HG03103 (cell line): ENCODE results near the gene CLEC16A.

Experiments
- ATAC-seq: cut with Tn5 transposase; IDR thresholded peaks from one replicate; pipeline ENCODE4 v1.9.1; 2021; ENCODE audit warnings: low read depth; ENCODE audit not compliant: unreplicated experiment

CLEC16A gene

DNA sequence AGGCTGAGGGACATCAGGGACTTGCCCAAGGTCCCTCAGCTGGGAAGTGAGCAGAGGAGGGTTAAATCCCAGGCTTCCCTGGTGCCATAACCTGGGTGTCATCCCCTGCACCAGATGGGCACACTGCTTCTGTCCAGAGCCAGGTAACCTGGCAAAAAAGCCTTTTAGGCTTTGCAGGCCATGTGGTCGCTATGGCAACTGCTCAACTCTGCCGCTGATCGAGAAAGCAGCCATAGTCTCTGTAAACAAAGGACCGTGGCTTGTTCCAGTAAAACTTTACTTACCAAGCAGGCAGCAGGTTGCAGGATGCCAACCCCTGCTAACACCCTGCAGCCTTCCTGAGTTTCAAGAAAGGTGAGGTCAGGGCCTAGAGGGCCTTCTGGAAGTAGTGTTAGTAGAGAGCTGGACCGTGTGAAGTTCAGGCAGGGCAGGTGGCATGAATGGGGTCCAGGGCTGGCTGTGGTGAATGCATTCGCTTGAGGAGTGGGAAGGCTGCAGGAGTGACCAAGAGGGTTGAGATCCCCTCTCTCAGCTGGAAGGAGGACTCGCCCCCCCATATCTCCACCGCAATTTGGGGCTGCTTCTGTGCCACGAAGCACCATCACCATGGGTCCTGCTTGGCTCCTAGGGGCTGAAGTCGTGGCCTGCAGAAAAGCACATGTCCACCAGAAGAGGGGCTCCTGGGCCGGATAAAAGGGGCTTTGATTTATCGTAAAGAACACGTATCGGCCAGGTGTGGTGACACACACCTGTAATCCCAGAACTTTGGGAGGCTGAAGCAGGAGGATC is 220.3 kb downstream of the CLEC16A start:
- ATAC-seq: no peak

DNA sequence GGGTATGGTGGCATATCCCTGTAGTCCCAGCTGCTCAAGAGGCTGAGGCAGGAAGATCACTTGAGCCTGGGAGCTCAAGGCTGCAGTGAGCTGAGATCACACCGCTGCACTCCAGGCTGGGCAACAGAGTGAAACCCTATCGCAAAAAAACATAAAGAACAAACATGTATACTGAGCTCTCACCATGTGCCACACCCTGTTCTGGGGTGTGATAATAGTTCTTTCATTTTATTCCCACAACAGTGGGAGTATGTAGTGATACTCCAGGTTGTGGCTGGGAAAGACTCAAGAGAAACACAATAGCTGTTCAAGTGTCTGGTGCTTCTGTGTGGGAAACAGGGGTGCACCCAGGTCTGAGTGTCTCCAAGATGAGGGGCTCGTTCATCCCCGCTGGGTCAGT is 221.0 kb downstream of the CLEC16A start:
- no peak for ATAC-seq

DNA sequence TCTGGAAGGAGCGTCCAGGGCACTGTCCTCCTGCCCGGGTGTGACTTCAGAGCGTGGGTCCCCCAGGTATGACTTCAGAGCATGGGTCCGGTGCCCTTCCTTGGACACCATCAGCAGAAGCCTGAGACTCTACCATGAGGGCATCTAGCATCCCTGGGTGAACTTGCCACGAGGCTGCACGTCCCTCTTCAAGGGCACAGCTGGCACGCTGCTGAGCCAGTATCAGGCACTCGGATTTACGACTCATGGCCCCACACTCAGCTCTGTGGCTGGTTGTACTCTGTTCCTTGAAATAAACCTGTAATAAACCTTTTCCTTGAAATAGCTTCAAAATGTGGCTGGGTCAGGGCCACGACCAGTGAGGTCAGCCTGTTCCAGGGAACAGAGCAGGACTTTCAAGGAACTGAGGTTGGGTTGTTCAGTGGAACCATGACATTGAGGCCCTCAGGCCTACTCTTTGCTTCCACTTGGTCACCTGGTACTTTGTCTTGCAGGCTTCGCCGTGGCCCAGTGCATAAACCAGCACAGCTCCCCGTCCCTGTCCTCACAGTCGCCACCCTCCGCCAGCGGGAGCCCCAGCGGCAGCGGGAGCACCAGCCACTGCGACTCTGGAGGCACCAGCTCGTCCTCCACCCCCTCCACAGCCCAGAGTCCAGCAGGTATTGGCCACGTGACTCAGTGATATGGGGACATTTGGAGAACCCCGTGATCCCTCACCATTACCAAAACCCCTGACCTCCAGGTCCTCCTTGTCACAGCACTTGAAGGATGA is 221.7 kb downstream of the CLEC16A start:
- ATAC-seq: no peak

DNA sequence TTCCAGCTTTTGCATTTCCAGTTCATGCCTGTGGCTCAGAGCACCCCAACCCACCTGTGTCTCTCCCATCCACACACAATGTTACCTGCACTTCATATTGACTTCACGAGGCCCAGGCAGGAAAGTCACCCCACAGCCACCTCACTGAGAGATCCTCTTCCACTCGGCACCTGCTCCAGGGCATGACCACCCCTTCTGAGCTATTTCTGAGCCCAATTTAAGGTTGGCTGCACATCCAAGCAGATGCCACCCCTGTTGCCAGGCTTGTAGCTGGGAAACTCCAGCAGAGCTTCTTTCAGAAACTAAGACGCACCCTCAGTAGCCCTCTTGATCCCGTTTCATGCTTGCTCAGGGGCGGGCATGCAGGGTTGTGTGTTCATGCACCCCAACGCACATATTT is 223.2 kb downstream of the CLEC16A start:
- ATAC-seq: no peak

DNA sequence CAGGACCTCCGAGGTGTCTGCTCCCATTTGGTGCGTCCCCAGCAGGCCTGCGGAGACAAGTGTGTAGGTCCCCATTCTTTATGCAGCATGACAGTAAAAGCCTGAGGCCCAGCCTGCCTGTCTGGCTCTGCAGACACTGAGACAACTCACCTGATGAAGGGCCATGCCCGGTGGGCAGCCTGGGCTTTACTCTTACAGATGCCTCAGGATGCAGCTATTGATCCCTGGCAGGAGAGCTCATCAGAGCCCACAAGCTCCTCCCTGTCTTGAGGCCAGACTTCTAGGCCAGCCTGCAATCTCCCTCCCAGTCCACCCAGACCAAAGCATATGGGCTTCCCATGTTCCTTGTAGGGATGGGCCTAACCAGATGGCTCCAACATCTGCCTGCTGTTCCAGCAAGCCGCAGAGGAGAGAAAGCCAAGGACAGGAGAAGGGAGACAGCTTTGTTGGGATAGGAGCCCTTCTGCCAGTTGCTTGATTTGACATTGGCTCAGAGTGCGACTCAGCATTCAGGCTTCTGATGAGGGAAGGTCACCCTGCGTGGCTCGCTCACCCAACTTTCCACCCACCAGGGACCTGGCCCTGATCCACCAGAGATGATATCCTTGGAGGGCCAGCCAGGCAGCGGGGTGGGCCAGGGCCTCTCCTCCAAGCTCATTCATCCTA is 224.2 kb downstream of the CLEC16A start:
- ATAC-seq: no peak

DNA sequence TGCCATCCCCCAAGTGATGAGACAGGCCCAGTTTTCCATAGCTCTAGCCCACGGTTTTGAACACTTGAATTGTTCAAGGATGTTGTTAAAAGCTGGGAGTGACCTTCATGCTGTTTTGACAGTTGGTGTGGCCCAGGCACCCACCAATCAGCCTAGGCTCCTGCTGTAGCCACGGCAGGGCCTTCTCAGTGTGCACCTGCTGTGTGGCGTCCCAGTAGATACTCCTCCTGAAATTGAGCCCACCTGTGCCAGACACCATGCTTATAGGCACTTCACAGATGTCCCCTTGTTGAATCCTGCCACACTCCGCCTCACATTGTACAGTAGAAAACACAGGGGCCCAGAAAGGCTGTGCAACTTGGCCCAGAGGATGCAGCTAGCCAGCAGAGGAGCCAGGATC is 225.3 kb downstream of the CLEC16A start:
- ATAC-seq: no peak

DNA sequence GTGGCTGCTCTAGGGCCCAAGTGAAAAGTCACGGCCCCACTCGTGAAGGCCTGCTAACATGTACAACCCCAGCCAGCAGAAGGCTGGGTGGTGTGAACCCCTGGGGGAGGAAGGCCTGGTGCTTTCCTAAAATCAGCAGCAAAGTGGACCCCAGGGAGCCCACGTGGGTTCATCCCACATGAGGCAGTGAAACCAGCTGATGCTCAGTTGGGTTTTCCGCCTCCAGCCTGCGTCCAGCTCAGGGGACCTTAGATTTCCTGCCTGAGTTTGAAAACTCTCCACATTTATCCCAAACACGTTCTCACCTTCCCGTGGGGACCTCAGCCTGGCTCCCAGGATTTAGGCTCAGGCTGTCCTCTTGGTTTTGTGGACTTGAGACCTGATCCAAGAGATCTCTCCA is 225.8 kb downstream of the CLEC16A start:
- no peak for ATAC-seq

DNA sequence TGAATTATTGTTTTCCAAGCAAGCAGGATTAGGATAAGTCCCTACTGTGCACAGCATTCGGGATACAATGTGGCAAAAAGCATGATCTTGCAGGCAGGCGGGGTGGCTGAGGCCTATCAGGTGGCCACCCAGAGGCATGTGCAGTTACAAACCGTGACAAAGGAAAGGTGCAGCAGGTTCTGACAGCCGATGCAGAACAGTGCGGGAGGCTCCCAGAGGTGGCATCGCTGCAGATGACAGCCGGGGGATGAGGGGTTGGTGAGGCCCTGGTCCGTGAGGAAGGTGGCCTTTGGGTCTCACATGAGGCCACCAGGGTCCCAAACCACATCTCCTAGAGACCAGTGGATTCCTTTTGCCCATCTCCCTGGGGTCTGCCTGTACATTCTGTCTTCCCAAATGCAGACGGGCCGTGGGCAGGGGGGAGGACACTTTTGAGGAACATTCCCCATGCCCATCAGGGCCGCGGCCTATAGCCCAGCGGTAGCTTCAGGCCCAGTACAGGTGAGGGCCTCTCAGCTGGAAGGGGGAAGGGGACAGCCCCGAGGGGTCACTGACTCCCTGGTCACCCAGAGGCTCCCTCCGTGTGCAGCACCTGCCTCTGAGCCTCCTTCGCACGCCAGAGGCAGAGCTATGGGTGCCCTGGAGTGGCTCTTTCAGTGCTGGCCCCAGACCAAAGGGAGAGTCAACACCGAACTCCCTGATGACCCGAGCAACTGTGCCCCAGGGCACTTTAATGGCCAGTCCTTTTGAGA is 226.5 kb downstream of the CLEC16A start:
- ATAC-seq: no peak

DNA sequence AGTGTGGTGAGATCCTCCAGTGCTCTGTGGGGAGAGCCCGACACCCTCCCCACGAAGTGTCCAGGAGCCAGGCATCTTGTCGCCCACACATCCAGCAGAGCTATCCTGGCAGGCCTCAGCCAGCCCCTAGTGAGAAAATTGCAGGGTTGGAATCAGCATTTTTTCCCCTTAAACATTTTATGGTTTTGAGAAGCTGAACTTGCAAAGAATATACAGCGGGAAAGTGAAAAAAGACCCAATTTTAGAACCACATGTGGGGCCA is 227.0 kb downstream of the CLEC16A start:
- no peak for ATAC-seq

DNA sequence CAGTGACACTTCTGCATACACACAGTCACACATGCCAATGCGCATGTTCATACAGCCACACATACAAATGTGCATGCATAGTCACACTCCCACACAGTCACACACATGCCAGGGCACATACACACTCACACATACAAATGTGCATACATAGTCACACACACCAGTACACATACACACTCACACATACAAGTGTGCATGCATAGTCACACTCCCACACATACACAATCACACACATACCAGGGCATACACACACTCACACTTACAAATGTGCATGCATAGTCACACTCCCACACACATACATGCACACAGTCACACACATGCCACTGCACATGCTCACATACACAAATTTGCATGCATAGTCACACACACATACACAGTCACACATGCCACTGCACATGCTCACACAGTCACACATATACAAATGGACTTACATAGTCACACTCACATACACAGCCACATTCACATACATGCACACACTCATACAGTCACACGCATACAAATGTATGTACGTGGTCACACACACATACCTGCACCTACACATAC is 227.5 kb downstream of the CLEC16A start:
- ATAC-seq: no peak

DNA sequence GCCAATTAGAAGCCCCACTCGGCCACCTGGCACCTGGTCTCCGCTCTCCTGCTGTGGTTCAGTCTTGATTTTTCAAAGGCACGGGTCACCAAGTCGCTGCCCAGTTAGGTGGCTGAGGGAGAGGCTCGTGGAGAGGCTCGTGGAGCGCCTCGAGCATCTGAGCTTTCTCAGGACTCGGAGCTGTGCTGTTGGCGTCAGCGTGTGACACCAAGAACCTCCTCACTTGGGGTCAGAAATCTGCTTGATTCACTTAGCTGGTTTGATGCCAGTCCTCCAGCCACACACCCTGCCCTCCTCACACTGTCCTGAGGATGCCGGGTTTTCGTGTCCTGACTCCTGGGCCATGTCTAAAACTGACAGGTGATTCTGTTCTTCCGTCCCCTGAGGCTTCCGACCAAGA is 229.1 kb downstream of the CLEC16A start:
- no peak for ATAC-seq

DNA sequence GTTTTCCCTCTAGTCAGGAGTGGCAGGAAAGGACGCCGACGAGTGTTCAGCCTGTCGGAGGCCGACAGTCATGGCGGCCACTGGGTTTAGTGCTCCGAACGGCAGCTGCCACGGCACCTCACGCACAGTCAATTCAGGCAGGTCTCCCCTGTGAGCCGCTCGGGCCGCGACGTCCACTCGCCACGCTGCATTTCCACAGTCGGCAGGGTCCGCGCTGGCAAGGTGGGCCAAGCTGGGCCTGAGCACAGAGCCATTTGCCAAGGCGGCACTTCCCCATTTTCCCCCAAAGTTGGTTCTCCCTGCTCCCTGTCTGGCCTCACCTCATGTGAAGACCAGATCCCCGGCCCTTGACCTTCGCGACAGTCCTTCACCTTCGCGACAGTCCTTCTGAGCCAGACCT is 229.8 kb downstream of the CLEC16A start:
- ATAC-seq: no peak

DNA sequence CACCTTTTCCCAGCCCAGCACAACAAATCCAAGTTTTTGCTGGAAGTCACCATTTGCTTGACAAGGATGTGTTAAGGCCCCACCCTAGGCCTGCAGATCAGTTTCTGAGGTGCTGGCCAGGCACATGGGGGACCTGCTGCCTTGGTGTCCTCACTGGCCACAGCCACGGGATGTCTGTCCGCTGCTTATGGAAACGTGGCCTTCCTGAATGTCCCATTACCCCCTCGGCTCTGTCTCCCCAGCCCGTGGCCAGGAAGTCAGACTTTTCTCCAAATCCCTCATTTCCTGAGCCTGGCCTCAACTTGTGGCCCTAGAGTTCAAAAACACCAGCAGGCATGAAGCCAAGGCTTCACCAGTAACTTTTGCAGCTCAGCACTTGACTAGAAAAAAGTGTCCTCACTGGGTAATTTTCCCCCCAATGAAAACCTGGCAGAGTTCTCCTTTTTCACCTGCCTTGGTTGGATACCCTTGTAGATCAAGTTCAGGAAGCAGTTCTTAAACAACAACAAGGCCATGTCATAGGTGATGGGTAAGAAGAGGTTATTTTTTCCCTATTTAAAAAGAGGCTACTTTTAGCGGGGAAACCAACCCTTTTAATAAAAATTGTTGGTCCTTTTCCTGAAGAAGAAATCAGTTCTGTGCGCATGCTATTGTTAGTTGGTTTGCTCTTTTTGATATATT is 230.9 kb downstream of the CLEC16A start:
- ATAC-seq: no peak

DNA sequence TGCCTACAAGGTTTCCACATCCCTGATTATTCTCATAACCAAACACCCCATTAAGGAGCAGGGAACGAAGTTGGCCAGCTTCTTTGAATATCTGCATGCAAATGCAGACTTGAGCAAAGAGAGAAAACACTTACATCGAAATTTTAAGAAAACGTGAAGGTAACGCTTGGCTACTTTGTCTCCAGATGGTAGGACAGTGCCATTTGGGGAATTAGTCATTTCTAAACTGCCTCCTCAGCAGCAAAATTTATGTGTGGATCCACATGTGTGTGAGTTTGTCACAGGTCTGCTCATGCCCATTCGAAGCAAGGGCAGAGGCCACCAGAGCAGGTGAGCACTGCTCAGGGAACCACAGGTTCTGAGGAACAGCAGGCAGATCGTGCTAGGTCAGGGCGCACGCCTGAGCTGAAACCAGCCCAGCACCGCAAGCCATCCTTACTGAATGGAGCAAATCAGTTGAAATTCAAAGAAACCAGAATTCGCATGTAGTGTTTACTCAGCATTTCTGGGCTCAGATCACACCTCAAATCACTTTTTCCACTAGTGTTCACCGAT is 231.5 kb downstream of the CLEC16A start:
- ATAC-seq: no peak

DNA sequence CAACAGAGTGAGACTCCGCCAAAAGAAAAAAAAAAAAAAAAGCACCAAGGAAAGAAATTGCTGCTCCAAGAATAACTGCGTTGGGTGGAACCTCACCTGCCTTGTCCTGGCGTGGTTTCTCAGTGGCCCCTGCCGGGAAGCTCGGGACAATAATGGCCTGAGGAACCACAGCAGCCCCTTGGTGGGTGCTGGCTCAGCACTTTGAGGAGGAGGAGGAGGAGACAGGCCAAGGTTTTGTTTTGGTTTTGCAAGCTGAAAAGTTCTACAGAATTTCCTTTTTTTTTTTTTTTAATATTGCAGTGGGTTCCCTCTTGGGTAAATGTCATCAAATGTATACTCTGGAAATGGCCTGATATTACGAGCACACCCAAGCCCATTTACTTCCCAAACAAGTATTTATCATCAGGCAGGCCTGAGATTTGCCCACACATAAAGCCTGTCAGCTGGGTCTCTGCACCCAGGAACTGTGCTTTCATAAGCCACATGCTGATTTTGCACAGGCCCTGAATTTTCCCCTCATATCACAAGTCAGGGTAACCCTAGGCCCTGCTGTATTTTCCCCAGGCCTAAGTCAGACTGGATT is 233.3 kb downstream of the CLEC16A start:
- ATAC-seq: no peak

DNA sequence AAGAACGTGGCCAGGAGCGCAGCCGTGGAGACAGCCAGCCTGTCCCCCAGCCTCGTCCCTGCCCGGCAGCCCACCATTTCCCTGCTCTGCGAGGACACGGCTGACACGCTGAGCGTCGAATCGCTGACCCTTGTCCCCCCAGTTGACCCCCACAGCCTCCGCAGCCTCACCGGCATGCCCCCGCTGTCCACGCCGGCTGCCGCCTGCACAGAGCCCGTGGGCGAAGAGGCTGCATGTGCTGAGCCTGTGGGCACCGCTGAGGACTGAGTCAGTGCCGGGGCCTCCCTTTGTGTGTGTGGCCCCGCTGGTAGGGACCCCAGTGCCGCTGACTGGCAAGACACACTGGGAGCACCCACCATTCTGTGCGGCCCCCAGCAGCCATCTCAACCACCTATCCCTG is 234.1 kb downstream of the CLEC16A start:
- no peak for ATAC-seq

DNA sequence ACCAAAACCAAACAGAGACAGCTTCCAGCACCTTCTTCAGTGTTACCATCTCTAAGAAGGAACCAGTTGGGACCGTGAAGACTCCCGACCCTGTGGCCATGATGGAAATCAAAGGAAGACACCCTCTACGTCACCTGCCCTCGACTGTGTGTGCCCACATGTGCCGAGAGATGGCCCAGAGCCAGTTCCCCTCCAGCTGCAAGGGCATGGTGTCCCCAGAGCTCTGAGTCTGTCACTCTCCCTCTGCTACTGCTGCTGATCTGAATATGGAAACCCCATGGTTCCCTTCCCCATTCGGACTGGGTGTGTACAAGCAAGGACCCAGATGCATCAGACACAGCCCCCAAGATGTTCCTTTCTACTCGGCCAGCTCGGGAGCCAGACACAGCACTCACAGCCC is 235.2 kb downstream of the CLEC16A start:
- no peak for ATAC-seq

DNA sequence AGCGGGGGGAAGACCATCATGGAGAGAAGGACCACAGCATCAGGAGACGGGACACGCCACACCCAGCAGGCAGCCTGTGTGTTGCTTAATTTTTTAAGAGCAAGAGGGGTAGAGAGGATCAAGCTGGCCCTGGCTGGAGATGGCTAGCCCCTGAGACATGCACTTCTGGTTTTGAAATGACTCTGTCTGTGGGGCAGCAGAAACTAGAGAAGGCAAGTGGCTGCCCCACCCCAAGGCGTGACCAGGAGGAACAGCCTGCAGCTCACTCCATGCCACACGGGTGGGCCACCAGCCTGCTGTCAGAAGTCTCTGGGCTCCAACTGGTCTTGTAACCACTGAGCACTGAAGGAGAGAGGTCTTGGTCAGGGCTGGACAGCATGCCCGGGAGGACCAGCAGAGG is 236.1 kb downstream of the CLEC16A start:
- no peak for ATAC-seq

DNA sequence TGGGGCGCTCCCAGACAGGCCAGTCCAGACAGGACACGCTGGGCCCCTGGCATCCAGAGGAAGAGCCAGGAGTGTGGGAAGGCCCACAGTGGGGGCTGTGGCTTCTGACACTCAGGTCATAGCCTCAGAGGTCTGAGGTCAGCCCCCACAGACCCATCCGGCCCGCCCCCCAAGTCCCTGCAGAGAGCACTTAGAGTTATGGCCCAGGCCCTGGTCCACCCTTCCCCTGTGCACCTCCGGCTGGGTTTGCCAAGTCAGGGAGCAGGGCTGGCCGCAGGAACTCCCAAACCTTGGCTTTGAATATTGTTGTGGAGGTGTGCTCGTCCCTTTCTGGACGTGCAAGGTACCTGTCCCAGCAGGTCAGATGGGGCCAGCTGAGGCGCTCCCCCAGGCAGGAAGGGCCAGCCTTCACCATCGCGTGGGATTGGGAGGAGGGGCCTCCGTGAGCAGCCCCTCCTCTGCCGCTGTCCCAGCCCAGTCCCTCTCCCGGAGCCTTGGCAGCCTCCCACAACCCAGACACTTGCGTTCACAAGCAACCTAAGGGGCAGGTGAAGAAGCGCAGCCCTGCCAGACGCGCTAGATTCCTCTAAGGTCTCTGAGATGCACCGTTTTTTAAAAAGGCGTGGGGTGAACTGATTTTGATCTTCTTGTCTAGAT is 237.0 kb downstream of the CLEC16A start:
- no peak for ATAC-seq
